Left lung (tissue), 10 donors: ENCODE data around the gene CATSPERB. TPM values are rescaled to one million over a fixed set of nuclear protein-coding genes. Genes with fewer than 3 reads are reported as not detected.

Source experiments
- ATAC-seq: fragments of 200-7000 bp; cut with Tn5 transposase; one replicate; pipeline ENCODE4 v1.9.1; 2020; ENCODE audit warnings: moderate library complexity
- DNase-seq, 4 donors: peaks; one replicate each; pipeline ENCODE4 v3.0.0-alpha.2; 2013 to 2020
- H3K27ac ChIP-seq, 2 donors: fragments of 200-600 bp; sonication (generic) in 1 of 2; one replicate each; pipeline versions ENCODE4 v1.5.0 to v1.8.0; 2020 to 2021
- H3K27me3 ChIP-seq, 2 donors: fragments of 200-600 bp; sonication (generic) in 1 of 2; one replicate each; pipeline versions ENCODE4 v1.5.0 to v1.8.0; 2020 to 2021
- H3K36me3 ChIP-seq, 2 donors: fragments of 200-600 bp; sonication (generic) in 1 of 2; one replicate each; pipeline versions ENCODE4 v1.5.0 to v1.8.0; 2020 to 2021
- H3K4me1 ChIP-seq, 2 donors: fragments of 200-600 bp; one replicate each; pipeline ENCODE4 v1.8.0; 2021
- H3K4me3 ChIP-seq, 2 donors: fragments of 200-600 bp; sonication (generic) in 1 of 2; one replicate each; pipeline versions ENCODE4 v1.5.0 to v1.8.0; 2020 to 2021; ENCODE audit warnings: mild to moderate bottlenecking in 1 of 2
- H3K9me3 ChIP-seq, 2 donors: fragments of 200-600 bp; sonication (generic) in 1 of 2; one replicate each; pipeline versions ENCODE4 v1.5.0 to v1.8.0; 2020 to 2021
- CTCF ChIP-seq, 2 donors: fragments of 200-600 bp; sonication (generic) in 1 of 2; IDR thresholded peaks; one replicate each; pipeline versions ENCODE4 v1.5.0 to v1.8.0; 2021; ENCODE audit warnings: antibody characterized with exemption in 2 of 2
- intact Hi-C, 2 donors: fragments of 100-400 bp; cut with DNase I; formaldehyde crosslinking; loops; one replicate each; pipeline versions ENCODE4 v1.11.2 to v1.14.2; 2022
- polyA plus RNA-seq, 6 donors: library from polyadenylated mRNA; unstranded; fragments of 120-200 nt; gene quantifications; one replicate each; pipeline ENCODE4 v1.2.1, GENCODE V29; 2013; ENCODE audit not compliant: insufficient read length in 6 of 6
- total RNA-seq, 2 donors: library from RNA; stranded (reverse); fragmentation: NEBNext Ultra II Directional; extraction: Animal tissue kit (Norgen Biotek cat#: 25700); gene quantifications; one replicate each; pipeline ENCODE4 v1.2.1, GENCODE V29; 2021
- donor health status: DM: no; HTN: yes; CAD: no.
- donor health status: DM: no; HTN: no; CAD: no.

Gene CATSPERB
- total and polyA plus RNA-seq, 8 donors, result 0.83 to 3.6 (median 1.6) TPM

DNA sequence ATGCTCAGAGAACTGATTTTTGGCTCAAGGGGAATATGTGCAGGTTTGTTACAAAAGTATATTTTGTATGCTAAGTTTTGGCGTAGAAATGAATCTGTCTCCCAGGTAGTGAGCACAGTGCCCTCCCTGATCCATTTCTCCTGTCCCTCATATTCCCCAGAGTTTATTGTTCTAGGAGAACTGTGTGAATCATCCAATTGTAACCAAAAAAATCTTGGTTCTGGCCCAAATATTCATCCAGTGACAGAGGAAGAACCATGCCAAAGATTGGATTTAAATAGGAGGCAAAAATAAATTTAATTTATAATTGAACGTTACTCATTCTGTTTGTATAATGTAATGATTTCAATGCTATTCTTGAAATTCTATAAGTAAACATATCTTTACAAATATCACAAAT lies 4.8 kb downstream of the CATSPERB start:
- Histone ChIP-seq H3K27me3 (no peaks in the 10 kb centered on the region), H3K4me3 (no peak overlapping the region), H3K9me3 (no peaks in the 10 kb centered on the region), H3K4me1 (no peaks in the 10 kb centered on the region), H3K27ac (no peak overlapping the region), H3K36me3 (no peaks in the 10 kb centered on the region)
- TF ChIP-seq CTCF (IDR thresholded peaks at IDR 0.05), result no peak
- DNase-seq (no peak), ATAC-seq (no peak)
- intact Hi-C loops, result no loop called here

DNA sequence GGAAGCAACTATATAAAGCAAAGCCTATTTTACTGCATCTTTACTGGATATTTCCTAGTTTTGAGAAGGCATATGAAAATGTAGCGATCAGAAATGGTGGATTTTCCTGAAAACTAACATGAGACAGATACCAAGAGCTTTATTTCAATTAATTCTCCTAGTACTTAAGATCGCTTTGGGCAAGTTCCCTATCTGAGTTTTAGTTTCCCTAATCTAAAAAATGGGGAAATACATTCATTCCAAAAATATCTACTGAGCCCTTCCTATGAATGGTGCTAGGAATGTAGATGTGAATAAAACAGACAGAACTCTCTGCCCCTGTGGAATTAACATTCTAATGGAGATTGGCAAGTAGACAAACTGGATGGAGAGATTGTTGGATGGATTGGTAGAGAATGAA lies 8.4 kb downstream of the CATSPERB start:
- intact Hi-C loops, result no loop called here
- no peak overlapping the region for H3K4me3 ChIP-seq

DNA sequence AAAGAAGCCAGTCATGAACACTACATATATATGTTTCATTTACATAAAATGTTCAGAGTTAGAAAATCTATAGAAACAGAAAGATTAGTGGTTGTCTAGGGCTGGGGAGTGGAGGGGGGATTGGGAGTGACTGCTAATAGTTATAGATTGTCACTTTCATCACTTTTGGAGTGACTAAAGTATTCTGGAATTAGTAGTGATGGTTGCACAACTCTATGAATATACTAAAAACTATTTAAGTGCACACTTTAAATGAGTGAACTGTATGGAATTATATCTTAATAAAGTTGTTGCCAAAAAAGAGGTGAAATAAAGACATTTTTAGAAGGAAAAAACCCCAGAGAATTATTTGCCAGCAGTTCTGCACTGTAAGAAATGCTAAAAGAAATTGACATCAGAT lies 9.5 kb downstream of the CATSPERB start:
- no peak for DNase-seq
- no peak for TF ChIP-seq CTCF (IDR thresholded peaks at IDR 0.05)
- ATAC-seq, result no peak
- Histone ChIP-seq H3K36me3 (no peaks in the 10 kb centered on the region), H3K4me3 (no peak overlapping the region), H3K4me1 (no peaks in the 10 kb centered on the region), H3K27ac (no peak overlapping the region), H3K9me3 (no peaks in the 10 kb centered on the region), H3K27me3 (no peaks in the 10 kb centered on the region)
- intact Hi-C loops, result no loop called here

More for the DNA sequence above, 8.4 kb downstream of the CATSPERB start:
- no peak for TF ChIP-seq CTCF (IDR thresholded peaks at IDR 0.05)
- Histone ChIP-seq H3K27ac (no peak overlapping the region), H3K4me1 (no peaks in the 10 kb centered on the region), H3K36me3 (no peaks in the 10 kb centered on the region), H3K9me3 (no peaks in the 10 kb centered on the region), H3K27me3 (no peaks in the 10 kb centered on the region)
- no peak for ATAC-seq
- DNase-seq, result no peak

GRCh38 chr14:91719839-91720238 lies 12.0 kb downstream of the CATSPERB start:
- Histone ChIP-seq H3K36me3 (no peaks in the 10 kb centered on the region), H3K9me3 (no peaks in the 10 kb centered on the region), H3K4me3 (no peak overlapping the region), H3K27me3 (no peaks in the 10 kb centered on the region), H3K27ac (no peak overlapping the region), H3K4me1 (no peaks in the 10 kb centered on the region)
- intact Hi-C loops, result no loop called here
- DNase-seq, result no peak
- TF ChIP-seq CTCF (IDR thresholded peaks at IDR 0.05), result no peak
- no peak for ATAC-seq

- Histone ChIP-seq H3K36me3 (no peaks in the 10 kb centered on the region), H3K27ac (no peak overlapping the region), H3K9me3 (no peaks in the 10 kb centered on the region), H3K27me3 (no peaks in the 10 kb centered on the region), H3K4me3 (no peak overlapping the region), H3K4me1 (no peaks in the 10 kb centered on the region)
- DNase-seq, result no peak
- TF ChIP-seq CTCF (IDR thresholded peaks at IDR 0.05), result no peak
- intact Hi-C loops, result no loop called here
- ATAC-seq, result no peak
These were observed 14.9 kb downstream of the CATSPERB start for GRCh38 chr14:91716999-91717398.
